HepG2 (cell line): ENCODE results near the gene ST6GALNAC6. TPM values are rescaled to one million over a fixed set of nuclear protein-coding genes. Genes with fewer than 3 reads are reported as not detected.

ENCODE experiments used
- ATAC-seq: fragments of 200-7000 bp; cut with Tn5 transposase; 3 replicates; pipeline ENCODE4 v1.9.1; 2020; ENCODE audit warnings: mild to moderate bottlenecking, moderate library complexity
- BruUV-seq: library from RNA; stranded (reverse); fragments of 400-500 nt; replicated peaks from 2 replicates; lab custom pipeline; 2021; lab: Mats Ljungman, UMichigan
- CTCF ChIA-PET: fragments of 300-600 bp; formaldehyde crosslinking; extraction: SDS; loops from one replicate; lab custom pipeline; 2021; ENCODE audit warnings: low total read pairs, inconsistent platforms, low intra/inter-chr PET ratio; lab: Yijun Ruan, JAX
- POLR2A ChIA-PET: fragments of 350-600 bp; sonication (Branson Sonifier 250); formaldehyde crosslinking; loops from one replicate; lab custom pipeline; 2020; ENCODE audit warnings: antibody characterized with exemption, inconsistent platforms; lab: Yijun Ruan, JAX
- DNase-seq: peaks from one replicate; pipeline ENCODE4 v3.0.0-alpha.2; 2015; ENCODE audit warnings: low spot score
- FAIRE-seq: peaks from 3 replicates; lab custom pipeline; 2011; peaks lifted over from hg19 to GRCh38; lab: Jason Lieb, UNC
- H2AFZ ChIP-seq: one replicate; pipeline ENCODE4 v1.6.1; 2011; ENCODE audit warnings: low read length, inconsistent platforms
- H3K27ac ChIP-seq: fragments of 300-600 bp; 3 replicates; pipeline ENCODE4 v1.8.0; 2011; ENCODE audit warnings: mixed run types, mild to moderate bottlenecking, mixed read lengths, low read length, inconsistent platforms; ENCODE audit not compliant: insufficient read depth; ENCODE audit errors: extremely low read length
- H3K27me3 ChIP-seq, 2 experiments: fragments of 200-600 bp in 1 of 2; 2 replicates in 1 of 2; 3 replicates in 1 of 2; pipeline versions ENCODE4 v1.6.0 to v1.8.0; 2011; ENCODE audit warnings: low read length in 2 of 2, mild to moderate bottlenecking in 2 of 2, moderate library complexity in 2 of 2, inconsistent platforms in 1 of 2; ENCODE audit not compliant: insufficient read depth in 2 of 2, control insufficient read depth in 1 of 2
- H3K36me3 ChIP-seq, 2 experiments: fragments of 200-600 bp in 1 of 2; replicated peaks in 1 of 2; 2 replicates in 1 of 2; 3 replicates in 1 of 2; pipeline versions ENCODE4 v1.5.1 to v1.8.0; 2011; ENCODE audit warnings: low read length in 2 of 2, inconsistent platforms in 1 of 2; ENCODE audit not compliant: insufficient read depth in 2 of 2, control insufficient read depth in 1 of 2
- H3K4me1 ChIP-seq: 2 replicates; pipeline ENCODE4 v1.5.1; 2012; ENCODE audit warnings: low read length, inconsistent platforms; ENCODE audit not compliant: insufficient read depth
- H3K4me2 ChIP-seq: 2 replicates; pipeline ENCODE4 v1.6.0; 2011; ENCODE audit warnings: low read depth, low read length, inconsistent platforms
- H3K4me3 ChIP-seq, 3 experiments: fragments of 200-600 bp in 1 of 3; sonication (generic), shearing (Covaris generic) in 1 of 3; replicated peaks in 1 of 3; 2 replicates each; pipeline ENCODE4 v1.5.1; 2011 to 2016; ENCODE audit warnings: low read length in 3 of 3, inconsistent platforms in 2 of 3, low read depth in 2 of 3, mild to moderate bottlenecking in 2 of 3, control low read depth in 1 of 3, mixed read lengths in 1 of 3; ENCODE audit not compliant: insufficient read depth in 1 of 3
- H3K79me2 ChIP-seq: one replicate; pipeline ENCODE4 v1.6.1; 2011; ENCODE audit warnings: low read length, inconsistent platforms; ENCODE audit not compliant: insufficient read depth
- H3K9ac ChIP-seq: 2 replicates; pipeline ENCODE4 v1.6.0; 2011; ENCODE audit warnings: mild to moderate bottlenecking, low read depth, low read length, inconsistent platforms; ENCODE audit not compliant: insufficient read depth
- H3K9me3 ChIP-seq: 2 replicates; pipeline ENCODE4 v1.5.1; 2012; ENCODE audit warnings: mild to moderate bottlenecking, low read length
- H4K20me1 ChIP-seq: 2 replicates; pipeline ENCODE4 v1.6.0; 2011; ENCODE audit warnings: inconsistent platforms, mild to moderate bottlenecking, low read length, moderate library complexity; ENCODE audit not compliant: insufficient read depth
- ELF4 ChIP-seq: sonication (generic); formaldehyde crosslinking; IDR thresholded peaks from 2 replicates; pipeline ENCODE4 v1.5.0; 2020; ENCODE audit warnings: missing genetic modification reagents, mild to moderate bottlenecking, moderate library complexity, borderline replicate concordance
- FOSL2 ChIP-seq: sonication (generic); formaldehyde crosslinking; IDR thresholded peaks from 2 replicates; pipeline ENCODE4 v1.4.0; 2020; ENCODE audit warnings: missing genetic modification reagents
- HMGA1 ChIP-seq: sonication (generic); formaldehyde crosslinking; conservative IDR thresholded peaks from 2 replicates; pipeline ENCODE4 v1.4.0; 2020; ENCODE audit warnings: missing genetic modification reagents
- PAF1 ChIP-seq: IDR thresholded peaks from 2 replicates; pipeline ENCODE4 v1.6.1; 2016; ENCODE audit warnings: missing genetic modification reagents, missing compliant biosample characterization
- PCBP1 ChIP-seq: fragments of 200-400 bp; formaldehyde crosslinking; IDR thresholded peaks from 2 replicates; pipeline ENCODE4 v1.6.1; 2017; ENCODE audit warnings: mild to moderate bottlenecking, low read depth, low read length, borderline replicate concordance
- RFX1 ChIP-seq: fragments of 450-650 bp; IDR thresholded peaks from 2 replicates; pipeline ENCODE4 v1.6.1; 2017
- SALL1 ChIP-seq: sonication (generic); formaldehyde crosslinking; IDR thresholded peaks from 2 replicates; pipeline ENCODE4 v1.8.0; 2022; ENCODE audit warnings: mild to moderate bottlenecking, missing genetic modification reagents
- SOX5 ChIP-seq: IDR thresholded peaks from 2 replicates; pipeline ENCODE4 v1.6.1; 2016; ENCODE audit warnings: borderline replicate concordance
- TEAD3 ChIP-seq: optimal IDR thresholded peaks from 2 replicates; pipeline ENCODE3; 2016; ENCODE audit warnings: borderline replicate concordance
- ZNF761 ChIP-seq: sonication (generic); formaldehyde crosslinking; conservative IDR thresholded peaks from 2 replicates; pipeline ENCODE4 v1.4.0; 2020; ENCODE audit warnings: mild to moderate bottlenecking, missing genetic modification reagents
- WGBS: methylation state at CpG from one replicate; pipeline ENCODE4 v1.1.6; 2017; ENCODE audit warnings: low lambda C conversion rate; 5-methylcytosine and 5-hydroxymethylcytosine counted together
- in situ Hi-C: cut with HindIII; loops from 2 replicates; pipeline ENCODE4 v1.10.0; 2017; ENCODE audit warnings: low pct_unique_long_range_greater_than_20kb; ENCODE audit not compliant: extremely low pct_ligation_motif_present
- intact Hi-C: fragments of 100-400 bp; cut with micrococcal nuclease; formaldehyde crosslinking; loops from one replicate; pipeline ENCODE4 v1.10.0; 2022; ENCODE audit not compliant: unreplicated experiment
- polyA plus RNA-seq, 8 experiments: library from polyadenylated mRNA; depleted of rRNA in 3 of 8; stranded (reverse) in 7 of 8; unstranded in 1 of 8; fragments of >200 nt; fragmentation: Illumina TruSeq in 4 of 8; extraction: Trizol in 4 of 8; gene quantifications; 2 replicates each; pipeline versions ENCODE4 v1.2.1 to v1.2.3, GENCODE V29; 2011 to 2016; ENCODE audit warnings: low read depth in 4 of 8, missing spikeins in 1 of 8, mixed read lengths in 1 of 8; ENCODE audit not compliant: insufficient read depth in 1 of 8
- total RNA-seq, 5 experiments: library from RNA; depleted of rRNA; stranded (reverse); fragments of >200 nt; fragmentation: Illumina TruSeq; extraction: Trizol; gene quantifications; 2 replicates each; pipeline ENCODE4 v1.2.3, GENCODE V29; 2016; ENCODE audit warnings: low read depth in 1 of 5
- TF ChIP-seq, protein P1 (sequence below): sonication (generic); formaldehyde crosslinking; IDR thresholded peaks from 2 replicates; pipeline ENCODE4 v1.9.0; 2022; ENCODE audit warnings: low read depth, missing genetic modification reagents
- TF ChIP-seq, protein P2 (sequence below): sonication (generic); formaldehyde crosslinking; IDR thresholded peaks from 2 replicates; pipeline ENCODE4 v1.4.0; 2020; ENCODE audit warnings: missing genetic modification reagents
- TF ChIP-seq, protein P3 (sequence below): sonication (generic); formaldehyde crosslinking; IDR thresholded peaks from 2 replicates; pipeline ENCODE4 v1.4.0; 2020; ENCODE audit warnings: mild to moderate bottlenecking, missing genetic modification reagents
- TF ChIP-seq, protein P4 (sequence below): sonication (generic); formaldehyde crosslinking; IDR thresholded peaks from 2 replicates; pipeline ENCODE4 v1.5.0; 2020; ENCODE audit warnings: mild to moderate bottlenecking, missing genetic modification reagents
- TF ChIP-seq, protein P5 (sequence below): IDR thresholded peaks from 2 replicates; pipeline ENCODE4 v1.6.1; 2012; ENCODE audit warnings: inconsistent platforms

The ST6GALNAC6 gene
- total and polyA plus RNA-seq, 2 of the 13 experiments (the other 11 are each of a cell fraction or from before 2014, with no cell fraction given): 18.5 to 65.4 TPM

DNA sequence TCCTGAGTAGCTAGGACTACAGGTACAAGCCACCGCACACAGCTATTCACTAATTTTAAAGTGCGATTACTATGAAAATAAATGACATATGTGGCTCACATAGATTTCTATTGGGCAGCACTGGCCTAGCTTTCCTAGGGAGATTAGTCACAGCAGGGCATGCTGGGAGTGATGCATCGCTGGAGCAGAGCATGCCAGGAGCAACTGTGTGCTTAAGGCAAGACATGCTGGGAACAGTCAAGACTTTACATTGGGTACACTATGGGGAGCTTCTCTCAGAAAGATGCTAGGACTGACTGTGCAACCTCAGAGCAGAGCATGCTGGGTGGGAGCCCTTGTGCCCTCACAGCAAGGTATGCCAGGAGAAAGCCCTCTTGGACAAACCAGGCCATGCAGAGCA, 9.3 kb downstream of the ST6GALNAC6 start:
- WGBS: 93% methylated on average over 2 of the region's 3 CpGs
- peaks cover 2% of the 10 kb centered on the region for H3K79me2 ChIP-seq
- CTCF ChIA-PET: no interaction called here
- H3K27ac ChIP-seq: no peak overlapping the region
- no peak for DNase-seq
- BruUV-seq: no TSS peak
- no peaks in the 10 kb centered on the region for H3K27me3 ChIP-seq
- H4K20me1 ChIP-seq: no peaks in the 10 kb centered on the region
- H3K4me1 ChIP-seq: no peaks in the 10 kb centered on the region
- H3K9me3 ChIP-seq: peaks cover 17% of the 10 kb centered on the region
- no peak overlapping the region for H3K4me2 ChIP-seq
- H2AFZ ChIP-seq: no peak overlapping the region
- H3K36me3 ChIP-seq: peaks cover 35 to 63% of the 10 kb centered on the region in 2 experiments
- no peak for ATAC-seq
- intact Hi-C loops: no loop called here
- H3K9ac ChIP-seq: no peak overlapping the region
- POLR2A ChIA-PET: interaction anchor here (0.9 kb wide), 1 partner anchor 9 kb away, joined by 3 read pairs; no protein-coding TSS in a partner anchor
- no peak for FAIRE-seq
- TF ChIP-seq, protein P1, sequence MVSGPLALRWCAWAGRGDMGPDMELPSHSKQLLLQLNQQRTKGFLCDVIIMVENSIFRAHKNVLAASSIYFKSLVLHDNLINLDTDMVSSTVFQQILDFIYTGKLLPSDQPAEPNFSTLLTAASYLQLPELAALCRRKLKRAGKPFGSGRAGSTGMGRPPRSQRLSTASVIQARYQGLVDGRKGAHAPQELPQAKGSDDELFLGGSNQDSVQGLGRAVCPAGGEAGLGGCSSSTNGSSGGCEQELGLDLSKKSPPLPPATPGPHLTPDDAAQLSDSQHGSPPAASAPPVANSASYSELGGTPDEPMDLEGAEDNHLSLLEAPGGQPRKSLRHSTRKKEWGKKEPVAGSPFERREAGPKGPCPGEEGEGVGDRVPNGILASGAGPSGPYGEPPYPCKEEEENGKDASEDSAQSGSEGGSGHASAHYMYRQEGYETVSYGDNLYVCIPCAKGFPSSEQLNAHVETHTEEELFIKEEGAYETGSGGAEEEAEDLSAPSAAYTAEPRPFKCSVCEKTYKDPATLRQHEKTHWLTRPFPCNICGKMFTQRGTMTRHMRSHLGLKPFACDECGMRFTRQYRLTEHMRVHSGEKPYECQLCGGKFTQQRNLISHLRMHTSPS: no peak
- TF ChIP-seq ZNF761 (no peak), TEAD3 (no peak), RFX1 (no peak), ELF4 (CRISPR knock-in tag) (no peak), SALL1 (CRISPR knock-in tag) (no peak), HMGA1 (CRISPR knock-in tag) (no peak), PCBP1 (no peak), PAF1 (CRISPR knock-in tag) (no peak), SOX5 (CRISPR knock-in tag) (no peak), FOSL2 (no peak)
- TF ChIP-seq, protein P2, sequence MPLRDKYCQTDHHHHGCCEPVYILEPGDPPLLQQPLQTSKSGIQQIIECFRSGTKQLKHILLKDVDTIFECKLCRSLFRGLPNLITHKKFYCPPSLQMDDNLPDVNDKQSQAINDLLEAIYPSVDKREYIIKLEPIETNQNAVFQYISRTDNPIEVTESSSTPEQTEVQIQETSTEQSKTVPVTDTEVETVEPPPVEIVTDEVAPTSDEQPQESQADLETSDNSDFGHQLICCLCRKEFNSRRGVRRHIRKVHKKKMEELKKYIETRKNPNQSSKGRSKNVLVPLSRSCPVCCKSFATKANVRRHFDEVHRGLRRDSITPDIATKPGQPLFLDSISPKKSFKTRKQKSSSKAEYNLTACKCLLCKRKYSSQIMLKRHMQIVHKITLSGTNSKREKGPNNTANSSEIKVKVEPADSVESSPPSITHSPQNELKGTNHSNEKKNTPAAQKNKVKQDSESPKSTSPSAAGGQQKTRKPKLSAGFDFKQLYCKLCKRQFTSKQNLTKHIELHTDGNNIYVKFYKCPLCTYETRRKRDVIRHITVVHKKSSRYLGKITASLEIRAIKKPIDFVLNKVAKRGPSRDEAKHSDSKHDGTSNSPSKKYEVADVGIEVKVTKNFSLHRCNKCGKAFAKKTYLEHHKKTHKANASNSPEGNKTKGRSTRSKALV: no peak
- TF ChIP-seq, protein P3, sequence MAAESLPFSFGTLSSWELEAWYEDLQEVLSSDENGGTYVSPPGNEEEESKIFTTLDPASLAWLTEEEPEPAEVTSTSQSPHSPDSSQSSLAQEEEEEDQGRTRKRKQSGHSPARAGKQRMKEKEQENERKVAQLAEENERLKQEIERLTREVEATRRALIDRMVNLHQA (CRISPR knock-in tag): no peak
- TF ChIP-seq, protein P4, sequence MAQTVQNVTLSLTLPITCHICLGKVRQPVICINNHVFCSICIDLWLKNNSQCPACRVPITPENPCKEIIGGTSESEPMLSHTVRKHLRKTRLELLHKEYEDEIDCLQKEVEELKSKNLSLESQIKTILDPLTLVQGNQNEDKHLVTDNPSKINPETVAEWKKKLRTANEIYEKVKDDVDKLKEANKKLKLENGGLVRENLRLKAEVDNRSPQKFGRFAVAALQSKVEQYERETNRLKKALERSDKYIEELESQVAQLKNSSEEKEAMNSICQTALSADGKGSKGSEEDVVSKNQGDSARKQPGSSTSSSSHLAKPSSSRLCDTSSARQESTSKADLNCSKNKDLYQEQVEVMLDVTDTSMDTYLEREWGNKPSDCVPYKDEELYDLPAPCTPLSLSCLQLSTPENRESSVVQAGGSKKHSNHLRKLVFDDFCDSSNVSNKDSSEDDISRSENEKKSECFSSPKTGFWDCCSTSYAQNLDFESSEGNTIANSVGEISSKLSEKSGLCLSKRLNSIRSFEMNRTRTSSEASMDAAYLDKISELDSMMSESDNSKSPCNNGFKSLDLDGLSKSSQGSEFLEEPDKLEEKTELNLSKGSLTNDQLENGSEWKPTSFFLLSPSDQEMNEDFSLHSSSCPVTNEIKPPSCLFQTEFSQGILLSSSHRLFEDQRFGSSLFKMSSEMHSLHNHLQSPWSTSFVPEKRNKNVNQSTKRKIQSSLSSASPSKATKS (CRISPR knock-in tag): no peak
- TF ChIP-seq, protein P5, sequence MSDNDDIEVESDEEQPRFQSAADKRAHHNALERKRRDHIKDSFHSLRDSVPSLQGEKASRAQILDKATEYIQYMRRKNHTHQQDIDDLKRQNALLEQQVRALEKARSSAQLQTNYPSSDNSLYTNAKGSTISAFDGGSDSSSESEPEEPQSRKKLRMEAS: no peak
- no peak overlapping the region for H3K4me3 ChIP-seq
- in situ Hi-C loops: no loop called here
